Endothelial cell of umbilical vein (primary cell): ENCODE data around the gene ALDH5A1.
"Not testable (repeated sequence)": the region's sequence is repeated elsewhere in the genome, so short reads cannot be mapped to it uniquely, and the experiment has no call there.

Experiments
- CTCF ChIP-seq, 2 donors: IDR thresholded peaks; 1 replicate in 1 of 2; 2 replicates in 1 of 2; pipeline ENCODE4 v1.5.1; 2011; ENCODE audit warnings: low read length in 2 of 2, mild to moderate bottlenecking in 2 of 2, moderate library complexity in 2 of 2, control low read depth in 1 of 2, inconsistent platforms in 1 of 2, low read depth in 1 of 2; ENCODE audit not compliant: insufficient read depth in 1 of 2; ENCODE audit errors: extremely low read depth in 1 of 2
- EZH2 ChIP-seq: IDR thresholded peaks from 2 replicates; pipeline ENCODE4 v1.6.1; 2012; ENCODE audit warnings: borderline replicate concordance, low read depth, mild to moderate bottlenecking, moderate library complexity, low read length, inconsistent platforms; ENCODE audit not compliant: severe bottlenecking
- FOS ChIP-seq: IDR thresholded peaks from 2 replicates; pipeline ENCODE4 v1.6.1; 2011; ENCODE audit warnings: mild to moderate bottlenecking, low read length, moderate library complexity, borderline replicate concordance; ENCODE audit not compliant: insufficient read depth
- GATA2 ChIP-seq: IDR thresholded peaks from 2 replicates; pipeline ENCODE4 v1.7.0; 2011; ENCODE audit warnings: low read depth, mild to moderate bottlenecking, moderate library complexity, mixed read lengths, low read length; ENCODE audit not compliant: insufficient read length, insufficient read depth
- JUN ChIP-seq: IDR thresholded peaks from 2 replicates; pipeline ENCODE4 v1.6.1; 2011; ENCODE audit warnings: borderline replicate concordance, low read depth; ENCODE audit not compliant: insufficient read length, insufficient read depth
- MAX ChIP-seq: IDR thresholded peaks from 2 replicates; pipeline ENCODE4 v1.6.1; 2011; ENCODE audit not compliant: insufficient read depth, insufficient read length
- MYC ChIP-seq: IDR thresholded peaks from one replicate; pipeline ENCODE4 v1.6.1; 2011; ENCODE audit warnings: mild to moderate bottlenecking, low read depth, low read length
- POLR2A ChIP-seq: IDR thresholded peaks from 2 replicates; pipeline ENCODE4 v1.6.1; 2012; ENCODE audit warnings: low read depth, mild to moderate bottlenecking, control low read depth, low read length
- POLR2AphosphoS5 ChIP-seq: IDR thresholded peaks from 2 replicates; pipeline ENCODE4 v1.6.1; 2012; ENCODE audit warnings: low read depth, mild to moderate bottlenecking, control low read depth, low read length, moderate library complexity; ENCODE audit not compliant: insufficient read depth

- TF ChIP-seq MAX; POLR2AphosphoS5; POLR2A; CTCF (IDR thresholded peaks at IDR 0.05; ENCODE audit: extremely low read depth in 1 of 2, insufficient read depth in 1 of 2, low read depth in 1 of 2, low read length in 2 of 2); FOS; MYC; EZH2; JUN; GATA2: not testable (repeated sequence)
Observed at GRCh38 chr6:24511976-24512375, 17.2 kb downstream of the ALDH5A1 start.
